ENCODE measurements around the gene EPAS1. TPM values are rescaled to one million over a fixed set of nuclear protein-coding genes. Genes with fewer than 3 reads are reported as not detected.

Gene EPAS1
- total and polyA plus RNA-seq, 3 donors from 2014 or later: 93.9 to 158 (median 142) TPM

DNA sequence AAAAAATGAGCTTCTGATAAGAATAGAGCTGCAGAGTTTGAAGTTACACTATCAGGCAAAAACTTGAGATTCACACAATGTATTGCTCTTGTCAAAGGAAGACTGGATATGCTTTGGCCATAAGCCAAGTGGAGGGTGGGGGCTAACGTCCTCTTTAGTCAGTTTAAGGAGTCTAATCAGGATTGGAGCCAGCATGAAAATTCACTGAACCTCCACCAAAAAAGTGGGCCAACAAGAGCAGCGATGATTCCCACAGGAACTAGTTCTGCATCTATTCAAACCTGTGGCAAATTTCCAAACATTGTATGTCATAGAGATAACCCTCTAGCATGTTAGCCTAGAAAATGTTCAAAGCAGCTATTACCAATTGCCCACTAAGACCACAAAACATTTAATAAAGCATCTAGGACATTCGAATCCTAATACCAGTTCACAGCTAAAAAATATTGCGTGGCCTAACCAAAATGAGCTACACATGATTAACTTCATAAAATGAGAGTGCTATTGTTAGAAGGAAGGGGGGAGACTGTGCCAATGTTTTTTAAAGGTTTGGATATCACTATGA lies 138.7 kb downstream of the EPAS1 start:
- no peaks in the 10 kb centered on the region for H3K36me3 ChIP-seq (ENCODE audit: low read depth, missing control alignments)
- intact Hi-C loops (cut with DNase I; ENCODE audit: low total_unique reads): no loop called here

More for the DNA sequence above, 138.7 kb downstream of the EPAS1 start:
- DNase-seq: no peak
- H3K27ac ChIP-seq: no peak overlapping the region
- H3K27me3 ChIP-seq: no peaks in the 10 kb centered on the region
- no peak for TF ChIP-seq POLR2A (IDR thresholded peaks at IDR 0.05)
- TF ChIP-seq, protein P1, sequence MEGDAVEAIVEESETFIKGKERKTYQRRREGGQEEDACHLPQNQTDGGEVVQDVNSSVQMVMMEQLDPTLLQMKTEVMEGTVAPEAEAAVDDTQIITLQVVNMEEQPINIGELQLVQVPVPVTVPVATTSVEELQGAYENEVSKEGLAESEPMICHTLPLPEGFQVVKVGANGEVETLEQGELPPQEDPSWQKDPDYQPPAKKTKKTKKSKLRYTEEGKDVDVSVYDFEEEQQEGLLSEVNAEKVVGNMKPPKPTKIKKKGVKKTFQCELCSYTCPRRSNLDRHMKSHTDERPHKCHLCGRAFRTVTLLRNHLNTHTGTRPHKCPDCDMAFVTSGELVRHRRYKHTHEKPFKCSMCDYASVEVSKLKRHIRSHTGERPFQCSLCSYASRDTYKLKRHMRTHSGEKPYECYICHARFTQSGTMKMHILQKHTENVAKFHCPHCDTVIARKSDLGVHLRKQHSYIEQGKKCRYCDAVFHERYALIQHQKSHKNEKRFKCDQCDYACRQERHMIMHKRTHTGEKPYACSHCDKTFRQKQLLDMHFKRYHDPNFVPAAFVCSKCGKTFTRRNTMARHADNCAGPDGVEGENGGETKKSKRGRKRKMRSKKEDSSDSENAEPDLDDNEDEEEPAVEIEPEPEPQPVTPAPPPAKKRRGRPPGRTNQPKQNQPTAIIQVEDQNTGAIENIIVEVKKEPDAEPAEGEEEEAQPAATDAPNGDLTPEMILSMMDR (IDR thresholded peaks at IDR 0.05): no peak
- no peaks in the 10 kb centered on the region for H3K4me1 ChIP-seq
- H3K4me3 ChIP-seq: no peak overlapping the region
- WGBS, 2 donors: 55 to 63% methylated on average over 4 of the region's 4 CpGs
- H3K9me3 ChIP-seq: no peaks in the 10 kb centered on the region

Small RNA genes lying within 50 kb of the gene (small RNA-seq; reads per million reads assigned to genes)
- gene RF00017: 0 reads per million in 2 donors

Other genes starting within 250 kb of the EPAS1 start
- 10 to 100 TPM; 18.5 to 27.2 TPM for gene TMEM247, start 182.2 kb downstream of the EPAS1 start, total RNA-seq
- 59.4 TPM for gene TMEM247, start 182.2 kb downstream of the EPAS1 start, polyA plus RNA-seq (ENCODE audit: insufficient read depth, low read depth, low replicate concordance)
- 10 to 100 TPM; 25.2 to 37.7 TPM for gene RHOQ, start 245.1 kb downstream of the EPAS1 start, total RNA-seq
- 28.6 TPM for gene RHOQ, start 245.1 kb downstream of the EPAS1 start, polyA plus RNA-seq (ENCODE audit: insufficient read depth, low read depth, low replicate concordance)
- 10 to 100 TPM; 23.8 to 28.7 TPM for gene ATP6V1E2, start 245.2 kb downstream of the EPAS1 start, total RNA-seq
- gene ATP6V1E2, start 245.2 kb downstream of the EPAS1 start, polyA plus RNA-seq (ENCODE audit: insufficient read depth, low read depth, low replicate concordance): 63.0 TPM

Data from testis (tissue), 3 donors.